ENCODE results near the gene VPS9D1.

DNA sequence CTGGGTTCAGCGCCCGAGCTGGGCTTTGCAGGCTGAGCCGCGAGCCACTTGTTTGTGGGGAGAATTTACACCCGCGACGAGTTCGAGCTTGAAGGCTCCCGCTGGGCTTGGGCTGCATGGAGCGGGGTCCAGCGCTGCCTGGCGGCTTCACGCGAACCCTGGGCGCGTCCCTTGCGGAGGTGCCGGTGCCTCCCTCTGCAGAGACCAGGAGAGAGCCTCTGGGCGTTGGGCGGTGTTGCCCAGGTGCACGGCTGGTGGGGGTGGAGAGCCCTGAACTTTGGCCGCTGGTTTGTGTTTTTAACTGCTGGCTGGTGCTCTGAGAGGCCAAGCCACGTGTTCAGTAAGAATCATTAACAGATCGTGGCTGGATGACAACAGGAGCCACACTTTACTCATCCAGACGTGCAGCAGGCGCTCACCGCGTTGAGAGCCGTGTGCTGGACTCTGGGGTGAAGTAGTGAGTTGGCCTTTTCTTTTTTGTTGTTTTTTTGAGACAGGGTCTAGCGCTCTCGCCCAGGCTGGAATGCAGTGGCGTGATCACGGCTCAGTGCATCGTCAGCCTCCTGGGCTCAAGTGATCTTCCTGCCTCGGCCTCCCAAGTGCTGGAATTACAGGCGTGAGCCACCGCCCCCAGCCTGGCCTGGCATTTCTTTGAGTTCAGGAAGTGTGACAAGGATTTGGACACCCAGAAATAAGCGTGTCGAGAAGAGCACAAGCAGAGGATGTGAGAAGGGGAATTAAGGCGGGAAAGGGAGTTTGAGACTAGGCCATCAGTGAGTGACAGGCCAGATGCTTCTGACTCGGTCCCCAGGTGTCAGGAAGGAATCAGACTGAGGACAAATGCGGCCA lies 33.4 kb downstream of the VPS9D1 start:
- TF ChIP-seq, protein P1, sequence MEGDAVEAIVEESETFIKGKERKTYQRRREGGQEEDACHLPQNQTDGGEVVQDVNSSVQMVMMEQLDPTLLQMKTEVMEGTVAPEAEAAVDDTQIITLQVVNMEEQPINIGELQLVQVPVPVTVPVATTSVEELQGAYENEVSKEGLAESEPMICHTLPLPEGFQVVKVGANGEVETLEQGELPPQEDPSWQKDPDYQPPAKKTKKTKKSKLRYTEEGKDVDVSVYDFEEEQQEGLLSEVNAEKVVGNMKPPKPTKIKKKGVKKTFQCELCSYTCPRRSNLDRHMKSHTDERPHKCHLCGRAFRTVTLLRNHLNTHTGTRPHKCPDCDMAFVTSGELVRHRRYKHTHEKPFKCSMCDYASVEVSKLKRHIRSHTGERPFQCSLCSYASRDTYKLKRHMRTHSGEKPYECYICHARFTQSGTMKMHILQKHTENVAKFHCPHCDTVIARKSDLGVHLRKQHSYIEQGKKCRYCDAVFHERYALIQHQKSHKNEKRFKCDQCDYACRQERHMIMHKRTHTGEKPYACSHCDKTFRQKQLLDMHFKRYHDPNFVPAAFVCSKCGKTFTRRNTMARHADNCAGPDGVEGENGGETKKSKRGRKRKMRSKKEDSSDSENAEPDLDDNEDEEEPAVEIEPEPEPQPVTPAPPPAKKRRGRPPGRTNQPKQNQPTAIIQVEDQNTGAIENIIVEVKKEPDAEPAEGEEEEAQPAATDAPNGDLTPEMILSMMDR (conservative IDR thresholded peaks at IDR 0.05; ENCODE audit: low read depth in 2 of 2), result no peak; a peak in 1 of 4 replicates
- TF ChIP-seq POLR2AphosphoS5 (IDR thresholded peaks at IDR 0.05; ENCODE audit: low read depth) (no peak), EZH2 (IDR thresholded peaks at IDR 0.05; ENCODE audit: low read depth, unreplicated experiment) (no peak), EZH2phosphoT487 (IDR thresholded peaks at IDR 0.05; ENCODE audit: unreplicated experiment) (no peak), CREB1 (CRISPR knock-in tag; IDR thresholded peaks at IDR 0.05; ENCODE audit: low read depth) (no peak)
- TF ChIP-seq, protein P2, sequence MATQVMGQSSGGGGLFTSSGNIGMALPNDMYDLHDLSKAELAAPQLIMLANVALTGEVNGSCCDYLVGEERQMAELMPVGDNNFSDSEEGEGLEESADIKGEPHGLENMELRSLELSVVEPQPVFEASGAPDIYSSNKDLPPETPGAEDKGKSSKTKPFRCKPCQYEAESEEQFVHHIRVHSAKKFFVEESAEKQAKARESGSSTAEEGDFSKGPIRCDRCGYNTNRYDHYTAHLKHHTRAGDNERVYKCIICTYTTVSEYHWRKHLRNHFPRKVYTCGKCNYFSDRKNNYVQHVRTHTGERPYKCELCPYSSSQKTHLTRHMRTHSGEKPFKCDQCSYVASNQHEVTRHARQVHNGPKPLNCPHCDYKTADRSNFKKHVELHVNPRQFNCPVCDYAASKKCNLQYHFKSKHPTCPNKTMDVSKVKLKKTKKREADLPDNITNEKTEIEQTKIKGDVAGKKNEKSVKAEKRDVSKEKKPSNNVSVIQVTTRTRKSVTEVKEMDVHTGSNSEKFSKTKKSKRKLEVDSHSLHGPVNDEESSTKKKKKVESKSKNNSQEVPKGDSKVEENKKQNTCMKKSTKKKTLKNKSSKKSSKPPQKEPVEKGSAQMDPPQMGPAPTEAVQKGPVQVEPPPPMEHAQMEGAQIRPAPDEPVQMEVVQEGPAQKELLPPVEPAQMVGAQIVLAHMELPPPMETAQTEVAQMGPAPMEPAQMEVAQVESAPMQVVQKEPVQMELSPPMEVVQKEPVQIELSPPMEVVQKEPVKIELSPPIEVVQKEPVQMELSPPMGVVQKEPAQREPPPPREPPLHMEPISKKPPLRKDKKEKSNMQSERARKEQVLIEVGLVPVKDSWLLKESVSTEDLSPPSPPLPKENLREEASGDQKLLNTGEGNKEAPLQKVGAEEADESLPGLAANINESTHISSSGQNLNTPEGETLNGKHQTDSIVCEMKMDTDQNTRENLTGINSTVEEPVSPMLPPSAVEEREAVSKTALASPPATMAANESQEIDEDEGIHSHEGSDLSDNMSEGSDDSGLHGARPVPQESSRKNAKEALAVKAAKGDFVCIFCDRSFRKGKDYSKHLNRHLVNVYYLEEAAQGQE (IDR thresholded peaks at IDR 0.05; ENCODE audit: unreplicated experiment), result no peak
- TF ChIP-seq, protein P3, sequence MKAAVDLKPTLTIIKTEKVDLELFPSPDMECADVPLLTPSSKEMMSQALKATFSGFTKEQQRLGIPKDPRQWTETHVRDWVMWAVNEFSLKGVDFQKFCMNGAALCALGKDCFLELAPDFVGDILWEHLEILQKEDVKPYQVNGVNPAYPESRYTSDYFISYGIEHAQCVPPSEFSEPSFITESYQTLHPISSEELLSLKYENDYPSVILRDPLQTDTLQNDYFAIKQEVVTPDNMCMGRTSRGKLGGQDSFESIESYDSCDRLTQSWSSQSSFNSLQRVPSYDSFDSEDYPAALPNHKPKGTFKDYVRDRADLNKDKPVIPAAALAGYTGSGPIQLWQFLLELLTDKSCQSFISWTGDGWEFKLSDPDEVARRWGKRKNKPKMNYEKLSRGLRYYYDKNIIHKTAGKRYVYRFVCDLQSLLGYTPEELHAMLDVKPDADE (IDR thresholded peaks at IDR 0.05), result no peak

All from GM23338 (cell line).